DOHH2 (cell line): ENCODE data around the gene FIGNL1.

Experiments
- H3F3A ChIP-seq: fragments of 200-600 bp; sonication (generic), shearing (Covaris generic); 2 replicates; pipeline ENCODE4 v1.6.0; 2016; ENCODE audit warnings: antibody characterized with exemption, mild to moderate bottlenecking; ENCODE audit not compliant: control insufficient read depth, insufficient read depth
- H3K27ac ChIP-seq: fragments of 200-600 bp; sonication (generic); 2 replicates; pipeline ENCODE4 v1.5.1; 2014; ENCODE audit warnings: low read depth, mild to moderate bottlenecking, low read length, moderate library complexity
- H3K27me3 ChIP-seq: fragments of 200-600 bp; sonication (generic); 2 replicates; pipeline ENCODE4 v1.6.1; 2014; ENCODE audit warnings: mild to moderate bottlenecking, low read length, mixed read lengths; ENCODE audit not compliant: control insufficient read depth
- H3K36me3 ChIP-seq: fragments of 200-600 bp; sonication (generic); 2 replicates; pipeline ENCODE4 v1.6.1; 2014; ENCODE audit warnings: mild to moderate bottlenecking, low read length, moderate library complexity, mixed read lengths; ENCODE audit not compliant: control insufficient read depth
- H3K4me1 ChIP-seq: fragments of 200-600 bp; sonication (generic); 2 replicates; pipeline ENCODE4 v1.6.1; 2014; ENCODE audit warnings: mild to moderate bottlenecking, low read length, mixed read lengths; ENCODE audit not compliant: control insufficient read depth
- H3K4me2 ChIP-seq: fragments of 200-600 bp; sonication (generic); 2 replicates; pipeline ENCODE4 v1.6.0; 2014; ENCODE audit warnings: mild to moderate bottlenecking, low read length, moderate library complexity
- H3K4me3 ChIP-seq: fragments of 200-600 bp; sonication (generic); 2 replicates; pipeline ENCODE4 v1.5.1; 2014; ENCODE audit warnings: mild to moderate bottlenecking, low read length, mixed read lengths
- H3K79me2 ChIP-seq: fragments of 200-600 bp; sonication (generic); 2 replicates; pipeline ENCODE4 v1.6.1; 2014; ENCODE audit warnings: mild to moderate bottlenecking, low read length, mixed read lengths; ENCODE audit not compliant: control insufficient read depth
- H3K9me2 ChIP-seq: fragments of 200-600 bp; sonication (generic); replicated peaks from 2 replicates; pipeline ENCODE4 v1.6.1; 2014; ENCODE audit warnings: mild to moderate bottlenecking, low read length, mixed read lengths; ENCODE audit not compliant: control insufficient read depth
- H3K9me3 ChIP-seq: fragments of 200-600 bp; sonication (generic); 2 replicates; pipeline ENCODE4 v1.6.1; 2014; ENCODE audit warnings: antibody characterized with exemption, low read length, mixed read lengths; ENCODE audit not compliant: control insufficient read depth, insufficient read depth
- H4K20me1 ChIP-seq: fragments of 200-600 bp; sonication (generic); 2 replicates; pipeline ENCODE4 v1.6.0; 2014; ENCODE audit warnings: low read depth, mild to moderate bottlenecking, antibody characterized with exemption, low read length, moderate library complexity; ENCODE audit not compliant: control insufficient read depth, insufficient read depth
- EZH2phosphoT487 ChIP-seq: fragments of 200-600 bp; sonication (generic); IDR thresholded peaks from 2 replicates; pipeline ENCODE4 v1.6.1; 2017; ENCODE audit warnings: borderline replicate concordance, mild to moderate bottlenecking, antibody characterized with exemption, low read length, moderate library complexity, mixed read lengths
- TF ChIP-seq, protein P1 (sequence below): fragments of 200-600 bp; sonication (generic); IDR thresholded peaks from one replicate; pipeline ENCODE4 v1.5.1; 2014; ENCODE audit warnings: antibody characterized with exemption, mild to moderate bottlenecking, low read depth, low read length; ENCODE audit not compliant: poor library complexity, severe bottlenecking

FIGNL1 gene

DNA sequence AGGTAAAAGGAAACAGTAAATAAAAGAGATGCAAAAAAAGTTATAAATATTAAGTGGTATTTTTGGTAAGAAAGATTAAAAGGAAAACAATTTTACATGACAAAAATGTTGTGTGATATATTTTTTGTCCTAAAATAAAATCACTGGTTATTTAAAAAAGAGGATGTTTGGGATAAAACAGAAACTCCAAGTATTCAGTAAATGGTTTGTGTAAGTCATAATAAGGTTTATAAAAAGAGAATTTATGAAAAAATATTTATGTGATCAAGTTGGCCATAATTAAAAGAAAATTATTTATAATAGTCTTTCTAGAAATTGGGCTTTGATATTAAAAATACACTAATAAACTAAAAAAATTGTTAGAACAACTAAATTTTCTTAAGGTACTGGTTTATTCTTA, 38.2 kb upstream of the FIGNL1 start:
- H3K79me2 ChIP-seq, result no peaks in the 10 kb centered on the region
- peaks cover 7% of the 10 kb centered on the region; the same call in 1 of the 2 replicates for H3K9me3 ChIP-seq
- no peaks in the 10 kb centered on the region for H4K20me1 ChIP-seq
- H3K4me2 ChIP-seq, result no peak overlapping the region
- H3K4me1 ChIP-seq, result no peaks in the 10 kb centered on the region
- H3K27ac ChIP-seq, result no peak overlapping the region
- no peak overlapping the region for H3K4me3 ChIP-seq
- peaks cover 6% of the 10 kb centered on the region; the same call in 1 of the 2 replicates for H3K27me3 ChIP-seq
- H3K9me2 ChIP-seq, result no peaks in the 10 kb centered on the region
- TF ChIP-seq, protein P1, sequence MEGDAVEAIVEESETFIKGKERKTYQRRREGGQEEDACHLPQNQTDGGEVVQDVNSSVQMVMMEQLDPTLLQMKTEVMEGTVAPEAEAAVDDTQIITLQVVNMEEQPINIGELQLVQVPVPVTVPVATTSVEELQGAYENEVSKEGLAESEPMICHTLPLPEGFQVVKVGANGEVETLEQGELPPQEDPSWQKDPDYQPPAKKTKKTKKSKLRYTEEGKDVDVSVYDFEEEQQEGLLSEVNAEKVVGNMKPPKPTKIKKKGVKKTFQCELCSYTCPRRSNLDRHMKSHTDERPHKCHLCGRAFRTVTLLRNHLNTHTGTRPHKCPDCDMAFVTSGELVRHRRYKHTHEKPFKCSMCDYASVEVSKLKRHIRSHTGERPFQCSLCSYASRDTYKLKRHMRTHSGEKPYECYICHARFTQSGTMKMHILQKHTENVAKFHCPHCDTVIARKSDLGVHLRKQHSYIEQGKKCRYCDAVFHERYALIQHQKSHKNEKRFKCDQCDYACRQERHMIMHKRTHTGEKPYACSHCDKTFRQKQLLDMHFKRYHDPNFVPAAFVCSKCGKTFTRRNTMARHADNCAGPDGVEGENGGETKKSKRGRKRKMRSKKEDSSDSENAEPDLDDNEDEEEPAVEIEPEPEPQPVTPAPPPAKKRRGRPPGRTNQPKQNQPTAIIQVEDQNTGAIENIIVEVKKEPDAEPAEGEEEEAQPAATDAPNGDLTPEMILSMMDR, result no peak
- TF ChIP-seq EZH2phosphoT487, result no peak
- no peaks in the 10 kb centered on the region for H3K36me3 ChIP-seq
- H3F3A ChIP-seq, result no peaks in the 10 kb centered on the region

DNA sequence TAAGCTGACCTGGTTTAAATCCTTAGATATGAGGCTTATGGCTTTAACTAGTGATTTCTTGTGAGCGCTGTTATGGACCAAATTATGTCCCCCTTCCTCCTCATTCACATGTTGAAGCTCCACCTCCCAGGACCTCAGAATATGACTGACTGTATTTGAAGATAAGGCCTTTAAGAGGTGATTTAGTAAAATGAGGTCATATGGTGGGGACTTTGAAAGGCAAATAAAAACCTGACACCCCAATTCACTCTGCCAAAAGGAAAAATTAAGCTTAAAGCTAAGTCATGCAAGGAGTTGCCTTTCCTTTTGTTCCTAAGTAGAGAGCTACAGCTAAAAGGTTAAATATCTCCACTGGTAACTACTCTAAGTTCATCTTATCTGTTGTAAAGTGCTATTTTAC, 36.4 kb upstream of the FIGNL1 start:
- Histone ChIP-seq H3K27ac (no peak overlapping the region), H3K36me3 (no peaks in the 10 kb centered on the region), H3K9me2 (no peaks in the 10 kb centered on the region), H3K4me2 (no peak overlapping the region), H4K20me1 (no peaks in the 10 kb centered on the region), H3K27me3 (peaks cover 15% of the 10 kb centered on the region; the same call in 1 of the 2 replicates), H3K79me2 (no peaks in the 10 kb centered on the region), H3K4me1 (no peaks in the 10 kb centered on the region), H3K9me3 (peaks cover 7% of the 10 kb centered on the region; the same call in 1 of the 2 replicates), H3K4me3 (no peak overlapping the region), H3F3A (no peaks in the 10 kb centered on the region)
- TF ChIP-seq, protein P1, result no peak
- no peak for TF ChIP-seq EZH2phosphoT487

- TF ChIP-seq, protein P1, result peak; percentile 19
- TF ChIP-seq EZH2phosphoT487, result no peak
- H4K20me1 ChIP-seq, result no peaks in the 10 kb centered on the region
Measured at GRCh38 chr7:50481867-50482266, 31.7 kb upstream of the FIGNL1 start.

More at GRCh38 chr7:50481867-50482266, 31.7 kb upstream of the FIGNL1 start:
- Histone ChIP-seq H3K27me3 (peaks cover 20% of the 10 kb centered on the region; the same call in 1 of the 2 replicates), H3K36me3 (no peaks in the 10 kb centered on the region), H3K4me1 (no peaks in the 10 kb centered on the region), H3K4me2 (no peak overlapping the region), H3F3A (no peaks in the 10 kb centered on the region), H3K9me2 (no peaks in the 10 kb centered on the region), H3K4me3 (no peak overlapping the region), H3K27ac (no peak overlapping the region), H3K79me2 (no peaks in the 10 kb centered on the region), H3K9me3 (no peaks in the 10 kb centered on the region)
